Mucosa of rectum (tissue), 2 donors: Measurements from ENCODE around the gene ATXN1.
"Not testable (repeated sequence)": the region's sequence is repeated elsewhere in the genome, so short reads cannot be mapped to it uniquely, and the experiment has no call there.

Experiments
- H3K27ac ChIP-seq, 2 donors: one replicate each; pipeline ENCODE4 v1.7.0; 2013; ENCODE audit warnings: inconsistent platforms in 2 of 2, low read depth in 2 of 2, low read length in 2 of 2
- H3K27me3 ChIP-seq, 2 donors: one replicate each; pipeline ENCODE4 v1.7.0; 2013; ENCODE audit warnings: low read length in 2 of 2; ENCODE audit not compliant: control insufficient read depth in 2 of 2, insufficient read depth in 2 of 2
- H3K36me3 ChIP-seq, 2 donors: one replicate each; pipeline ENCODE4 v1.7.0; 2013; ENCODE audit warnings: low read length in 2 of 2; ENCODE audit not compliant: control insufficient read depth in 2 of 2, insufficient read depth in 2 of 2
- H3K4me1 ChIP-seq, 2 donors: one replicate each; pipeline ENCODE4 v1.7.0; 2013; ENCODE audit warnings: low read length in 2 of 2, mild to moderate bottlenecking in 1 of 2; ENCODE audit not compliant: control insufficient read depth in 2 of 2, insufficient read depth in 2 of 2
- H3K4me3 ChIP-seq, 2 donors: one replicate each; pipeline ENCODE4 v1.7.0; 2013; ENCODE audit warnings: low read length in 2 of 2
- H3K9ac ChIP-seq, 2 donors: one replicate each; pipeline ENCODE4 v1.7.0; 2013; ENCODE audit warnings: low read length in 2 of 2, low read depth in 1 of 2, mild to moderate bottlenecking in 1 of 2
- H3K9me3 ChIP-seq, 2 donors: one replicate each; pipeline ENCODE4 v1.7.0; 2013; ENCODE audit warnings: low read length in 2 of 2; ENCODE audit not compliant: control insufficient read depth in 2 of 2
- donor health status: healthy.
- donor health status: Normal muscosa, but diverticular disease.

Gene ATXN1

DNA sequence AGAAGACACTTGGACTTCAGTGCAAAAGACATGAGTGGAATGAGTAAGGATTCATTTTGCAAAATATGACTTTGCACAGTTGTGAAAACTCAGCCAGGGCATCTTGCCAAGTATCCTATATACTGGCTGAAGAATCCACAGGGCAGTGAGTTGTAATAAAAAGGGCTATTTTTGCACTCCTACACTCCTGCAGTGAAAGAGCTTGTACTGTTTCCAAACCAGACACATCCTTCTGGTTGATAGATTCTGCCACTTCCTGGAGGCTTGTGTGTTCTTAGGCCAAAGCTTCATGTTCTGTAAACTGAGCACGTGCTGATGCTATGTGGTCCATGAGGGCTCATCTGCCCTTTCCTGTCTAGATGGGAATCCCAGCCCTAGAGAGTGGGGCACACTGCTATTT, 488.0 kb downstream of the ATXN1 start:
- Histone ChIP-seq H3K9me3 (no peaks in the 10 kb centered on the region), H3K9ac (no peak overlapping the region), H3K4me1 (peaks cover 4% of the 10 kb centered on the region in 2 donors), H3K27me3 (no peaks in the 10 kb centered on the region), H3K27ac (no peak overlapping the region), H3K36me3 (no peaks in the 10 kb centered on the region), H3K4me3 (no peak overlapping the region)

GRCh38 chr6:16272201-16272600, 489.1 kb downstream of the ATXN1 start:
- H3K9ac ChIP-seq = no peak overlapping the region
- H3K9me3 ChIP-seq = no peaks in the 10 kb centered on the region
- no peaks in the 10 kb centered on the region for H3K36me3 ChIP-seq
- H3K27ac ChIP-seq = no peak overlapping the region
- no peaks in the 10 kb centered on the region for H3K27me3 ChIP-seq
- no peaks in the 10 kb centered on the region for H3K4me1 ChIP-seq
- H3K4me3 ChIP-seq = no peak overlapping the region

- H3K36me3 ChIP-seq = no peaks in the 10 kb centered on the region
- no peak overlapping the region for H3K27ac ChIP-seq
Observed at GRCh38 chr6:16271428-16271827, 489.8 kb downstream of the ATXN1 start.

DNA sequence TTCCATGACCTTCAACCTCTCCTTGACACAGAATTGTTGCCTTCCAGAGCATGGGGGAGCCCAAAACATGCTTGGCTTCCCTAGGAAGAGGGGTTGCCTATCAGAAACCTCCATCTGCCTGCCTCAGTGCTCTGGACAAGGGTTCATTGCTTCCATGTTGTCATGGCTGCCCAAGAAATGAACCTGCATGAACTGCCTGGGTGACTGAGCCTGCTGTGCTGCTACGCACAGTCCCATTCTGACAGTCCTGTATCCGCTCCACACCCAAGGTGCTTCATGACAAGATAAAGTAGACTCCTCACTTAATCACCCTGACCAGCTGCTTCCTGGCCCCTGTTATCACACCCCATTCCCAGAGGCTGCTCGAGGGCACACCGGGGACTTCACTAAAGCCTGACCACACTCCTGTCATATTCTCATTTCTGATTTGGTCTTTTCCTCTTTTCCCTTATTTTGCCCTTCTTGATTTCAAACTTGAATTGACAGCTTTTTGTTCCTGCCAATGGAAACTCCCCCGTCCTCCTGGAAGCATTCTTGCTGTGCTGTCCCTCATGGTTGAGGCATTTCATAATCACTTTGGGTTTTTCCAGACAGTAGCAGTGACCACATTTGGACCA, 491.0 kb downstream of the ATXN1 start:
- Histone ChIP-seq H3K27me3 (no peaks in the 10 kb centered on the region), H3K27ac (no peak overlapping the region), H3K36me3 (no peaks in the 10 kb centered on the region), H3K4me1 (no peaks in the 10 kb centered on the region), H3K4me3 (no peak overlapping the region), H3K9me3 (no peaks in the 10 kb centered on the region), H3K9ac (no peak overlapping the region)

More at GRCh38 chr6:16271428-16271827, 489.8 kb downstream of the ATXN1 start:
- H3K9me3 ChIP-seq = no peaks in the 10 kb centered on the region
- no peaks in the 10 kb centered on the region for H3K4me1 ChIP-seq
- H3K27me3 ChIP-seq = no peaks in the 10 kb centered on the region
- no peak overlapping the region for H3K9ac ChIP-seq
- no peak overlapping the region for H3K4me3 ChIP-seq

- H3K27me3 ChIP-seq, H3K9me3 ChIP-seq, H3K4me1 ChIP-seq, H3K27ac ChIP-seq, H3K9ac ChIP-seq, H3K4me3 ChIP-seq, H3K36me3 ChIP-seq: not testable (repeated sequence)
Observed at GRCh38 chr6:16269442-16270070, 491.7 kb downstream of the ATXN1 start.

GRCh38 chr6:16267428-16268263, 493.6 kb downstream of the ATXN1 start:
- Histone ChIP-seq H3K9ac (no peak overlapping the region), H3K27ac (no peak overlapping the region), H3K27me3 (no peaks in the 10 kb centered on the region), H3K4me1 (no peaks in the 10 kb centered on the region), H3K36me3 (no peaks in the 10 kb centered on the region), H3K9me3 (no peaks in the 10 kb centered on the region), H3K4me3 (no peak overlapping the region)

DNA sequence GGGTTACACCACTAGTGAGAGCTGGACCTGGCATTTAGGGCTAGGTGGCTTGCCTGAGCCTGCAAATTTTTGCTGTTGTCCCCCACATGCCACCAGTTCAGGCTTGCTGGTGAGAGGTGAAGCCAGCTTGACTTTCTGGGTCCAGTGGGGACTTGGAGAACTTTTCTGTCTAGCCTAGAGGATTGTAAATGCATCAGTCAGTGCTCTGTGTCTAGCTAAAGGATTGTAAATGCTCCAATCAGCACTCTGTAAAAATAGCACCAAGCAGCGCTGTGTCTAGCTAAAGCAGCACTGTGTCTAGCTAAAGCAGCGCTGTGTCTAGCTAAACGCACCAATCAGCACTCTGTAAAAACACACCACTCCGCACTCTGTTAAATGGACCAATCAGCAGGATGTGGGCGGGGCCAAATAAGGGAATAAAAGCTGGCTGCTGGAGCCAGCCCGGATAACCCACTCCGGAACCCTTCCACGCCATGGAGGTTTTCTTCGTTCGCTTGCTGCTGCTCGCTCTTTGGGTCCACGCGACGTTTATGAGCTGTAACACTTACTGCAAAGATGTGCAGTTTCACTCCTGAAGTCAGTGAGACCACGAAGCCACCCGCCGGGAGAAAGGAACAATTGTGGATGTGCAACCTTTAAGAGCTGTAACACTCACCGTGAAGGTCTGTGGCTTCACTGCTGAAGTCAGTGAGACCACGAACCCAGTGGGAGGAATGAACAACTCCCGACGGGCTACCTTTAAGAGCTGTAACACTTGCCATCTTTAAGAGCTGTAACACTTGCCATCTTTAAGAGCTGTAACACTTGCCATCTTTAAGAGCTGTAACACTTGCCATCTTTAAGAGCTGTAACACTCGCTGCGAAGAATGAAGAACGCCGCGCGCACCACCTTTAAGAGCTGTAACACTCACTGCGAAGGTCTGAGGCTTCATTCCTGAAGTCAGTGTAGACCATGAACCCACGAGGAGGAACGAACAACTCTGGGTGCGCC, 495.6 kb downstream of the ATXN1 start:
- no peak overlapping the region for H3K4me3 ChIP-seq
- no peaks in the 10 kb centered on the region for H3K36me3 ChIP-seq
- H3K27me3 ChIP-seq = no peaks in the 10 kb centered on the region

DNA sequence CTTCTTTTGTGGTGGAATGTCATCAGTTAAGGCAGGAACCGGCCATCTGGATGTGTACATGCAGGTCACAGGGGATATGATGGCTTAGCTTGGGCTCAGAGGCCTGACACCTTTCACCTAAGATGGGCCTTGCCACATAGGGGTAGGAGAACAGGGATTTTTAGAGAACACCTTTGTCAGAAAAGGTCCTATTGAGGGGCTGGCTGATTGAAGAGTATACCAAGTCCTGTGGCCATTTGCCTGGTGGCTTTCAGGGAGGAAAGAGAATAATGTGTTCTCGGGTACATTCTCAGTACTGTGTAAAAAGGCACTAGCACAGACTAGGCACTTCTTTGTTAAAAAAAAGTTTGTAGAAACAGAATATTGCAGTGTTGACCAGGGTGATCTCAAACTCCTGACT, 496.5 kb downstream of the ATXN1 start:
- no peak overlapping the region for H3K4me3 ChIP-seq

More for the DNA sequence above, 495.6 kb downstream of the ATXN1 start:
- no peaks in the 10 kb centered on the region for H3K4me1 ChIP-seq
- no peak overlapping the region for H3K9ac ChIP-seq
- no peak overlapping the region for H3K27ac ChIP-seq
- no peaks in the 10 kb centered on the region for H3K9me3 ChIP-seq

DNA sequence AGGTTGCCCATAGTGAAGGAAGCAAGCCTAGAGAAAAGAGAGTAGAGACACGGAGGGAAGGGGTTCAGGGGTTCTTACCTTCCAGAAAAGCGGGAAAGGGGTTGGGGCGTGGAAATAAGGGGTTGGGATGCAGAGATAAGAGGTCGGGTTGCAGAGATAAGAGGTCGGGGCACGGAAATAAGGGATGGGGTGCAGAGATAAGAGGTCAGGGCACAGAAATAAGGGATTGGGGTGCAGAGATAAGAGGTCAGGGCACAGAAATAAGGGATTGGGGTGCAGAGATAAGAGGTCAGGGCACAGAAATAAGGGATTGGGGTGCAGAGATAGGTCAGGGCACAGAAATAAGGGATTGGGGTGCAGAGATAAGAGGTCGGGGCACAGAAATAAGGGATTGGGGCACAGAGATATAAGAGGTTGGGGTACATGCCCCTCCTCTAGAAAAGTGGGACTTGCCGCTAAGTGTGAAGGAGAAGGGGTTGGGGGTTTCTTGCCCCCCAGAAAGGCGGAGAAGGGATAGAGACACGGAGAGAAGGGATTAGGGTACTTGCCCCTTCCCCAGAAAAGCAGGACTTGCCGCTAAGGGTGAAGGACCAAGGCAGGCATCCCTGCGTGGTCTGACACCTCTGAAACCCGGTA, 497.7 kb downstream of the ATXN1 start:
- H3K4me3 ChIP-seq, H3K9me3 ChIP-seq, H3K36me3 ChIP-seq, H3K27ac ChIP-seq, H3K9ac ChIP-seq, H3K27me3 ChIP-seq, H3K4me1 ChIP-seq: not testable (repeated sequence)

More for the DNA sequence above, 496.5 kb downstream of the ATXN1 start:
- Histone ChIP-seq H3K9ac (no peak overlapping the region), H3K27ac (no peak overlapping the region), H3K9me3 (no peaks in the 10 kb centered on the region), H3K36me3 (no peaks in the 10 kb centered on the region), H3K27me3 (no peaks in the 10 kb centered on the region), H3K4me1 (no peaks in the 10 kb centered on the region)
